ENCODE measurements around the gene CLBA1.

DNA sequence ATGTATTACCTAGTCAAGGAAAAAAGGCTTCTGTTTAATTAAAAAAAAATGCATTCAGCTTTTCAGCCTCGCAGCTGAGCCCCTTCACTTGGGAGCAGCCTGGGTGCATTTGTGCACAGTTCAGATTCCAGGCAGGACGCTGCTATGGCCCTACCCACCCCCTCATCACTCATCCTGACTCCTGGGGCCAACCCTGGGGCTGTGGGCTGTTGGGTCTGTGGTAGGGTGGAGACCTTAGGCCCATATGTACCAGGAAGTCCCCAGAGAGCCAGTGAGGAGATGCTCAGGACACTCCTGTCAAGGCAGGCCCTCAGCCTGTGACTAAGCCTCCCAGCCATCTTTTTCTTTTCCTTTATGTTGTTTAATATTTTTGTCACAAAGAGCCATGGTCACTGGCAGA is 44.6 kb downstream of the CLBA1 start:
- TF ChIP-seq, protein P1, sequence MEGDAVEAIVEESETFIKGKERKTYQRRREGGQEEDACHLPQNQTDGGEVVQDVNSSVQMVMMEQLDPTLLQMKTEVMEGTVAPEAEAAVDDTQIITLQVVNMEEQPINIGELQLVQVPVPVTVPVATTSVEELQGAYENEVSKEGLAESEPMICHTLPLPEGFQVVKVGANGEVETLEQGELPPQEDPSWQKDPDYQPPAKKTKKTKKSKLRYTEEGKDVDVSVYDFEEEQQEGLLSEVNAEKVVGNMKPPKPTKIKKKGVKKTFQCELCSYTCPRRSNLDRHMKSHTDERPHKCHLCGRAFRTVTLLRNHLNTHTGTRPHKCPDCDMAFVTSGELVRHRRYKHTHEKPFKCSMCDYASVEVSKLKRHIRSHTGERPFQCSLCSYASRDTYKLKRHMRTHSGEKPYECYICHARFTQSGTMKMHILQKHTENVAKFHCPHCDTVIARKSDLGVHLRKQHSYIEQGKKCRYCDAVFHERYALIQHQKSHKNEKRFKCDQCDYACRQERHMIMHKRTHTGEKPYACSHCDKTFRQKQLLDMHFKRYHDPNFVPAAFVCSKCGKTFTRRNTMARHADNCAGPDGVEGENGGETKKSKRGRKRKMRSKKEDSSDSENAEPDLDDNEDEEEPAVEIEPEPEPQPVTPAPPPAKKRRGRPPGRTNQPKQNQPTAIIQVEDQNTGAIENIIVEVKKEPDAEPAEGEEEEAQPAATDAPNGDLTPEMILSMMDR (conservative IDR thresholded peaks at IDR 0.05; ENCODE audit: low read depth, low read length) = no peak
- no peak for TF ChIP-seq EZH2 (IDR thresholded peaks at IDR 0.05; ENCODE audit: borderline replicate concordance, low read depth, low read length, poor library complexity, severe bottlenecking)

Data from A673 (cell line).